NCI-H748 treated with DMSO at 0.1 percent for 48 hours (cell line): ENCODE results near the gene PRAMEF9.
"Not testable (repeated sequence)": the region's sequence is repeated elsewhere in the genome, so short reads cannot be mapped to it uniquely, and the experiment has no call there.

Experiments used
- DNase-seq: peaks from one replicate; lab custom pipeline; 2025; lab: John Stamatoyannopoulos, UW

The PRAMEF9 gene

DNA sequence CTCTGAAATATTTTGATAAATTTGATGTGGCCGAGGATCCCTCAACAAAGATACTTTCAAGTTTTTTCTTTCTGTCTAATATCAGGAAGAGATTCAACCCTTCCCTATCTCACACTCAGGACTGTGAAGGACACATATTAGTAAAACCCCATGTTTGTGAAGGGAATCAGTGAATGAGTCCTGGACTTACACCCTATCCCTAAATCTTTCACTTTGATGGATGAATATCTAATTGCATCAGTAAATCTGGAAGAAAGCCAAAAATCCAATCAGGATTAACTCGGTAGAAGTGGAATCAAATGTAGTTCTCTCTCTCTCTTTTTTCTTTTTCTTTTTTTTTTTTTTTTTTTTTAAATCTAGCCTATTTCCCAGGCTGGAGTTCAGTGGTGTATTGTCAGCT, at the start of gene PRAMEF9:
TSS of gene PRAMEF9 (plus strand) at position 301 of the 400 bp plus-strand sequence. CDS start 3,433 bp downstream, outside the sequence.
- not testable (repeated sequence) for DNase-seq

DNA sequence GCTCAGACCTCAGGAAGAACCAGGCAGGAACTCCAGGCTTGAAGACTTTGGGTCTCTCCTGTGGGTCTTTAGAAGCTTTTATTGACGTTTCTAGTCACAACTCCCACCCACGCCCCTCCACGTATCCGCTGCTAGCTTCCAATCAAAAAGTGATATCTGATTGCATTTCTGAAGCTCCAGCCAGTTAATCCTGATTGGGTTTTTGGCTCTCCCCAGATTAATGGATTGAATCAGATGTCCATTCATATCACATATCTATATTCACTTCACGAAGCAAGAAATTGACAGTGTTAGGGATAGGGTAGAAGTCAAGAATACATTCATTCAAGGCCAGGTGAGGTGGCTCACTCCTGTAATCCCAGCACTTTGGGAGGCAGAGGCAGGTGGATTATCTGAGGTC, 15.7 kb upstream of the PRAMEF9 start, which contains the start of gene PRAMEF26:
TSS of gene PRAMEF26 (minus strand) at position 101 of the 400 bp plus-strand sequence. CDS start 2,914 bp downstream, outside the sequence.
- not testable (repeated sequence) for DNase-seq

DNA sequence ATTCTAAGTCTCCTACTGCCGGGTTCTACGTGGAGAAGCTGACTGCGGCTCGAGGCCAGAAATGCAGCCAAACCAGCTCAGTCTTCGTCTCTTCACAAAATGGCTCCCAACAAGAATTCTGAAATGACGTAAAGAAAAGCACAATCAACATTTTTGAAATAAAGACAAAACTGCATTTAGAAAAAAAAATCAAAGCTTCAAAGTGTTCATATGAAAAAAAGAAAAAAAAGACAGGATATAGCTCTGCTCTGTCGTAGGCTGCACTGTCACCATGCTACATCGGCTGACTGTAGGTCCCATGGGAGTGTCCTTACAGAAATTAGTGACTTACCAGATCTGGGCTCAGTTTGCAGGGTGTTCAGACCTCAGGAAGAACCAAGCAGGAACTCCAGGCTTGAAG, 6.1 kb upstream of the PRAMEF9 start, which contains the start of gene HNRNPCL4:
TSS of gene HNRNPCL4 (minus strand) at position 101 of the 400 bp plus-strand sequence. CDS start 164 bp downstream, outside the sequence.
- not testable (repeated sequence) for DNase-seq

DNA sequence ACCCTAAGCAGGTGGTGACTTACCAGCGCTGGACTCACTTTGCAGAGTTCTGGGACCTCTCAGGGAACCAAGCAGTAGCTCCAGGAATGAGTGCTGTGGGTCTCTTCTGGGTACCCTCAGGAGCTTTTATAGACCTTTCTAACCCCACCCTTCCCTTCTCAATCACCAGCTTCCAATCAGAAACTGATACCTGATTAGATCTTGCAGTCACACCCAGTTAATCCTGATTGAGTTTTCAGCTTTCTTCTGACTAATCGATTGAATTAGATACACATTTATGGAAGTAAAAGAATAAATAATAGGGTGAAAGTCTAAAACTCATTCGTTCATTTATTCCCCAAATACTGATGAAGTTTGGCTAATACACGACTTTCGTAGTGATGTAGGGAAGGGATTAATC, 29.7 kb downstream of the PRAMEF9 start, which contains the start of gene PRAMEF13:
TSS of gene PRAMEF13 (minus strand) at position 101 of the 400 bp plus-strand sequence. CDS start 1,820 bp downstream, outside the sequence.
- DNase-seq: not testable (repeated sequence)

DNA sequence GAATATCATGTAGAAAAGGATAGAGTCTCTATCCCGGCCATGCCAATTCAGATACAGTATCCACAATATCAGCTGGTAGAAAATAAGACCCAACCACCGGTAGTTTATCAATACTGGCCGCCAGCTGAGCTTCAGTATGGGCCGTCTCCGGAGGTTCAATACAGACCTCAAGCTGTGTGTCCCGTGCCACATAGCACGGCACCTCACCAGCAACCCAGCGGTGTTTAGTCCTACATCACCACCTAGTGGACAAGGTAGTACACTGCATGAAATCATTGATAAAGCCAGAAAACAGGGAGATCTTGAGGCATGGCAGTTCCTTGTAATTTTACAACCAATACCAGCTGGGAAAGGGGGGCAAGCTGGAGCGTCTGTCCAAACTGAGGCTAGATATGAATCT, 37.1 kb downstream of the PRAMEF9 start:
- DNase-seq: not testable (repeated sequence)

DNA sequence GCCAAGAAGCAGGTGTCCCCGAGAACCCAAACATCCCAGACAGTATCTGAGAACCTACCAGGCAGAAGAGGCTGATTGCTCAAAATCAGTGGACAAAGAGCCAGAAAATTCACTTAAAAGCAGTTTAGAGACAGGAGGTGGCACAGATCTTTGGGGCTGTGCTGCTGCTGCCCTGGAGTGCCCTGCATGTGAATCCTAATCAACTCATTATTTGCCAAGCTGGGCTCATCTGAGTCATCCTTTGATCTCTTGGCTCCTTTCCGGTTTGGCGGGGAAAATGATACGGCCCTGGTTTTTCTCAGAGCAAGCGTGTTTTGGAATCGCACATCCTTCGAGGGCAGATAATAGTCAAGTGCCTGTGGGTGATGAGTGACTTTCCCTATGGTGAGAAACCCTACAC, 45.0 kb downstream of the PRAMEF9 start:
- DNase-seq: not testable (repeated sequence)

DNA sequence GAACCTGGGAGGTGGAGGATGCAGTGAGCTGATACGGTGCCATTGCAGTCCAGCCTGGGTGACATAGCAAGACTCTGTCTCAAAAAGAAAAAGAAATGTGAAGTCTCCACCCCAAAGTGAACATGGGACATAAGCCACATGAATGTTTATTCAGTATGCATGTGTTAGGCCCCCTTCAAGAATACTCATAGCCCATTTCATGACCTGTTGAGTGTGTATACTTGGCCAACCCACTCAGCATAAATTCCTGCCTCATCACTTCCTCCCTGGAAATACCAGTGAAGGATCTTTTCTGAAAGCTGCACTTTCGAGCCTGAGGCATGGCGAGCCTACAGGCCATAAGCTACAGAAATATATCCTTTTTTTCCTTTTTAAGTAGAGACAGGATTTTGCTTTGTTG, 47.6 kb downstream of the PRAMEF9 start:
- not testable (repeated sequence) for DNase-seq

DNA sequence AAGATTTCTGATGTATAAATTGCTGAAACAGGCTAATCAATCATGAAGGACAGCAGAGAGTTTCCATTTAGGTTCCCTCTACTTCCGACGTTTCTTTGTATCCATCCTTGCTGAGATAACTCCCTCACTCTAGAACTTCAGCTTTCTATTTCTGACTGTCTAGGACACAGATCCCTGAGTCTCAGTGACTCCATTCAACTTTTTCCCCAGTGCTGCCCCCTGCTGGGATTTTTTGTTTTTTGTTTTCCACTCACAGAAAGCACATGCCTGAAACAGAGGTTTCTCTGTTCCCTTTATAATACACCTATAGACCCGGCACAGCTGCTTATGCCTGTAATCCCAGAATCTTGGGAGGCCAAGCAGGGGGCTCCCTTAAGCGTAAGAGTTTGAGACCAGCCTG, 51.1 kb downstream of the PRAMEF9 start:
- not testable (repeated sequence) for DNase-seq

DNA sequence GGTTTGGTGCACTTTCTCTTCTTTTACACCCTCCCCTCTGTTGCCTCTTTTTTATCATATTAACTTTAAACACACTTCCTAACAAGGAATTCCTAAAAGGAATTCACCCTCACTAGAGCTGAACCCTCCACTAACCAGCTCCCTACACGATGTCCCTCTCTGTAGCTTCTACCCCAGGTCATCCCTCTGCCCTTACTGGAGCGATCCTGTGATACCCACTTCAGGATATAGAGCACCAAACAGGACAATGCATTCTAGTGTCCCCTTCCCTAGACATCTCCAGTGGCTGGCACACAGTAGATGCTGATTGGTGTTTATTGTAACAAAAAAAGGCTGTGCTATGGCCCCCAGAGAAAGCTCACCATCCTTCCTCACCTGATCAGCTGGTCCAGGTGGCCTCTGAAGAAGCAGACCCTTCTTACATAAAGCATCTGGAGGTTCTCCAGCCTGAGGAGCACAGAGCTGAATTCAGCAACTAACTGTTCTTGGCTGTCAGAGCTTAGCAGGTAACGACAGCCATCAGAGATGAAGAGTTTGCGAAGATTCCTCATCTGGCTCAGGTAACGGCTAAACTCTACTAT, 52.9 kb downstream of the PRAMEF9 start:
- DNase-seq: no peak

DNA sequence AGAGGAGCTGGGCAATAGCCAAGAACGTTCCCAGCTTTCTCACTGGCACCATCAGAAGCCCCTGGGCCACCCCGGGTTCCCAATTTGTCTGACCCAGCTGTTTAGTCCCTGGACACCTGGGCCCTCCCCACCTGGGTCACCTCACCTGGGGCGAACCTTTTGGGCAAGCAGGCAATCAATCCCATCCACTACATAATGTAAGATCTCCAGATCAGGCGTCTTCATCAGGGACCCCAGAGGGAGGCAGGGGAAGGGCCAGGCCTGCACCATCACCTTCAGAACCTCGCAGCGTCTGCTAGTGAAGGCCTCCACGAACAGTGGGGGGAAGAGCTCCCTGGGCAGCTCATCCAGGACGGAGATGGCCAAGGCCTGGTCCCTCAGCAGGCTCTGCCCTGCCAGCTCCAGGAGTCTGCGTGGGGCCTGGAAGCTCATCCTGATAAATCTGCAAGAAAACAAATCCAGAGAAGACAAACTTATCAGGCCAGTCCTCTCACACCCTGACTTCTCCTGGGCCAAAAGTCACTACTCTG, 54.1 kb downstream of the PRAMEF9 start, which contains the start of gene PRAMEF18:
TSS of gene PRAMEF18 (minus strand) at position 480 of the 530 bp plus-strand sequence. CDS start at position 432, 48 bp downstream.
- not testable (repeated sequence) for DNase-seq

DNA sequence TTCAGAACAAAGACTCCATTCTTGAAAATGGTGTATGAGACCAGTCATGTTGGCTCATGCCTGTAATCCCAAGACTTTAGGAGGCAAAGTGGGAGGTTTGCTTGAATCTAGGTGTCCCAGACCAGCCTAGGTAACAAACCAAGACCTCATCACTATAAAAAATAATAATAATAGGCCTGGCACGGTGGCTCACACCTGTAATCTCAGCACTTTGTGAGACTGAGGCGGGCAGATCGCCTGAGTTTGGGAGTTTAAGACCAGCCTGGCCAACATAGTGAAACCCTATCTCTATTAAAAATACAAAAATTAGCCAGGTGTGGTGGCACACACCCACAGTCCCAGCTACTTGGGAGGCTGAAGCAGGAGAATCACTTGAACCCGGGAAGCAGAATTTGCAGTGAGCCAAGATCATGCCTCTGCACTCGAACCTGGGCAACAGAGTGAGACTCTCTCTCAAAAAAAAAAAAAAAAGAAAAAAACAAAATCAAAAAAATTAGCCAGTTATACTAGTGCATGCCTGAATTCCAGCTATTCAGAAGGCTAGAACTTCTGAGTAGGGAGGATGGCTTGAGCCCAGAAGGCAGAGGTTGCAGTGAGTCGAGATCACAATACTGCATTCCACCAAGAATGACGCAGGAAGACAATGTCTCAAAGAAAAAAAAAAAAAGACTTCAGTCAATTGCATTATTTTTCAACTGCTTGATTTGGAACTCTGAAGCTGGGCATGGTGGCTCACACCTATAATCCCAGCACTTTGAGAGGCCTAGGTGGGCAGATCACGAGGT, 55.8 kb downstream of the PRAMEF9 start:
- not testable (repeated sequence) for DNase-seq

DNA sequence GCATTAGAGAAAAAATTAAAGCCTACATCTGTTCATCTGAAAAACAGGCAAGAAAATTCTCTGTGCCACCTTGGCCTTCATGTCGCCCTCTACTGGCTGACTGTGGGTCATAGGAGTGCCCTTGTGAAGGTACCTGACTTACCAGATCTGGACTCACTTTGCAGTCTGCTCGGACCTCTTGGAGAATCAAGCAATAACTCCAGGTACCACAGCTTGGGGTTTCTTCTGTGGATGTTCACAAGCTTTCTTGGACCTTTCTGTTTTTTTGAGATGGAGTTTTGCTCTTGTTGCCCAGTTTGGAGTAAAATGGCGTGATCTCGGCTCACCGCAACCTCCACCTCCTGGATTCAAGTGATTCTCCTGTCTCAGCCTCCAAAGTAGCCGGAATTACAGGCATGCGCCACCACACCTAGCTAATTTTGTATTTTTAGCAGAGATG, 56.7 kb downstream of the PRAMEF9 start:
- DNase-seq: peak; percentile 2
